Tibial nerve (tissue), 4 donors: ENCODE data around the gene FBXO42. TPM values are rescaled to one million over a fixed set of nuclear protein-coding genes. Genes with fewer than 3 reads are reported as not detected.
"Not testable (repeated sequence)": the region's sequence is repeated elsewhere in the genome, so short reads cannot be mapped to it uniquely, and the experiment has no call there.

ENCODE experiments used
- DNase-seq, 2 donors: peaks; one replicate each; pipeline ENCODE4 v3.0.0-alpha.2; 2019; ENCODE audit warnings: low spot score in 2 of 2
- H3K27ac ChIP-seq, 4 donors: fragments of 200-600 bp; sonication (generic) in 3 of 4; one replicate each; pipeline ENCODE4 v1.5.1; 2017 to 2019; ENCODE audit warnings: mild to moderate bottlenecking in 1 of 4
- H3K27me3 ChIP-seq, 2 donors: fragments of 200-600 bp; sonication (generic) in 1 of 2; one replicate each; pipeline versions ENCODE4 v1.5.1 to v1.6.0; 2017 to 2019
- H3K36me3 ChIP-seq, 3 donors: fragments of 200-600 bp; sonication (generic); one replicate each; pipeline ENCODE4 v1.5.1; 2018 to 2019
- H3K4me1 ChIP-seq, 4 donors: fragments of 200-600 bp; sonication (generic) in 3 of 4; one replicate each; pipeline ENCODE4 v1.5.1; 2017 to 2019
- H3K4me3 ChIP-seq, 4 donors: fragments of 200-600 bp; sonication (generic) in 3 of 4; one replicate each; pipeline ENCODE4 v1.5.1; 2017 to 2019; ENCODE audit warnings: mild to moderate bottlenecking in 1 of 4, moderate library complexity in 1 of 4
- H3K9me3 ChIP-seq, 4 donors: fragments of 200-600 bp; sonication (generic) in 3 of 4; one replicate each; pipeline ENCODE4 v1.5.1; 2017 to 2019
- CTCF ChIP-seq, 5 experiments: fragments of 200-600 bp in 3 of 5; fragments of 450-650 bp in 2 of 5; sonication (generic) in 3 of 5; IDR thresholded peaks; one replicate each; pipeline ENCODE4 v1.5.1; 2016 to 2019; ENCODE audit warnings: antibody characterized with exemption in 5 of 5, mild to moderate bottlenecking in 3 of 5, moderate library complexity in 2 of 5
- EP300 ChIP-seq, 2 donors: sonication (generic); formaldehyde crosslinking; IDR thresholded peaks; one replicate each; pipeline ENCODE4 v1.6.1; 2017; ENCODE audit warnings: antibody characterized with exemption in 2 of 2, mild to moderate bottlenecking in 1 of 2
- POLR2A ChIP-seq, 2 donors: fragments of 450-650 bp; IDR thresholded peaks; one replicate each; pipeline ENCODE4 v1.6.1; 2017; ENCODE audit warnings: antibody characterized with exemption in 2 of 2, mild to moderate bottlenecking in 2 of 2, moderate library complexity in 2 of 2
- WGBS, 2 donors: methylation state at CpG; one replicate each; pipeline ENCODE4 v1.1.5; 2018; 5-methylcytosine and 5-hydroxymethylcytosine counted together
- total RNA-seq, 4 donors: library from RNA; depleted of rRNA; stranded (reverse); fragments of >200 nt; gene quantifications; one replicate each; pipeline ENCODE4 v1.1.0, GENCODE V29; 2016

Gene FBXO42
- total RNA-seq, 4 donors from 2014 or later, result 39.8 to 69.4 (median 54.4) TPM

GRCh38 chr1:16248007-16248436, 104.3 kb downstream of the FBXO42 start:
- Histone ChIP-seq H3K4me1 (peaks cover 0 to 80% (median 43%) of the 10 kb centered on the region in 4 donors), H3K4me3 (no peak overlapping the region), H3K9me3 (no peaks in the 10 kb centered on the region), H3K27me3 (no peaks in the 10 kb centered on the region), H3K36me3 (peaks cover 0 to 38% (median 0%) of the 10 kb centered on the region in 3 donors), H3K27ac (peak overlapping the region; percentile 4 to 90 (median 65))
- no peak for DNase-seq
- 84 to 86% methylated on average over 8 of the region's 8 CpGs for WGBS, 2 donors
- TF ChIP-seq POLR2A (IDR thresholded peaks at IDR 0.05), result no peak
- no peak for TF ChIP-seq CTCF (IDR thresholded peaks at IDR 0.05)
- no peak for TF ChIP-seq EP300 (IDR thresholded peaks at IDR 0.05)

GRCh38 chr1:16247441-16247840, 104.8 kb downstream of the FBXO42 start:
- H3K9me3 ChIP-seq, result no peaks in the 10 kb centered on the region
- no peak for DNase-seq
- H3K4me3 ChIP-seq, result no peak overlapping the region
- no peaks in the 10 kb centered on the region for H3K27me3 ChIP-seq
- peaks cover 0 to 74% (median 43%) of the 10 kb centered on the region in 4 donors for H3K4me1 ChIP-seq
- H3K36me3 ChIP-seq, result peaks cover 0 to 36% (median 0%) of the 10 kb centered on the region in 3 donors
- H3K27ac ChIP-seq, result peak overlapping the region; percentile 4 to 90 (median 65)
- WGBS, 2 donors, result 68 to 81% methylated on average over 2 of the region's 2 CpGs
- no peak for TF ChIP-seq EP300 (IDR thresholded peaks at IDR 0.05)
- no peak for TF ChIP-seq POLR2A (IDR thresholded peaks at IDR 0.05)
- TF ChIP-seq CTCF (IDR thresholded peaks at IDR 0.05), result no peak

GRCh38 chr1:16246961-16247360, 105.3 kb downstream of the FBXO42 start:
- Histone ChIP-seq H3K27ac (peak overlapping the region in 2 of 4 donors; percentile 82 to 90), H3K9me3 (no peaks in the 10 kb centered on the region), H3K4me1 (peaks cover 0 to 69% (median 42%) of the 10 kb centered on the region in 4 donors), H3K36me3 (peaks cover 0 to 31% (median 0%) of the 10 kb centered on the region in 3 donors), H3K4me3 (no peak overlapping the region), H3K27me3 (no peaks in the 10 kb centered on the region)
- no peak for DNase-seq
- no peak for TF ChIP-seq EP300 (IDR thresholded peaks at IDR 0.05)
- no peak for TF ChIP-seq POLR2A (IDR thresholded peaks at IDR 0.05)
- TF ChIP-seq CTCF (IDR thresholded peaks at IDR 0.05), result no peak
- WGBS, 2 donors, result 71 to 86% methylated on average over 5 of the region's 5 CpGs

GRCh38 chr1:16246239-16246638, 106.0 kb downstream of the FBXO42 start:
- Histone ChIP-seq H3K27ac (peak overlapping the region in 2 of 4 donors; percentile 46 to 90), H3K36me3 (peaks cover 0 to 24% (median 0%) of the 10 kb centered on the region in 3 donors), H3K4me1 (peaks cover 0 to 63% (median 38%) of the 10 kb centered on the region in 4 donors)
- H3K27me3 ChIP-seq, DNase-seq, H3K4me3 ChIP-seq, H3K9me3 ChIP-seq: not testable (repeated sequence)
- 87 to 100% methylated on average over 1 of the region's 1 CpG for WGBS, 2 donors

GRCh38 chr1:16245476-16246196, 106.6 kb downstream of the FBXO42 start:
- no peaks in the 10 kb centered on the region for H3K9me3 ChIP-seq
- no peak overlapping the region for H3K4me3 ChIP-seq
- DNase-seq, result no peak
- H3K36me3 ChIP-seq, result peaks cover 0 to 19% (median 0%) of the 10 kb centered on the region in 3 donors
- no peaks in the 10 kb centered on the region for H3K27me3 ChIP-seq
- TF ChIP-seq POLR2A (IDR thresholded peaks at IDR 0.05), result no peak
- no peak for TF ChIP-seq CTCF (IDR thresholded peaks at IDR 0.05)
- TF ChIP-seq EP300 (IDR thresholded peaks at IDR 0.05), result no peak
- H3K4me1 ChIP-seq, result peaks cover 0 to 57% (median 32%) of the 10 kb centered on the region in 4 donors
- 82 to 91% methylated on average over 9 of the region's 9 CpGs for WGBS, 2 donors
- peak overlapping the region in 1 of 4 donors; percentile 90 for H3K27ac ChIP-seq
